Motor neuron (in vitro differentiated cells): ENCODE data around the gene SNRPA1. TPM values are rescaled to one million over a fixed set of nuclear protein-coding genes. Genes with fewer than 3 reads are reported as not detected.

ENCODE experiments used
- ATAC-seq, 8 experiments: fragments of 200-7000 bp; cut with Tn5 transposase; replicated peaks in 6 of 8; 2 replicates each; pipeline ENCODE4 v1.8.0; 2021; ENCODE audit warnings: mild to moderate bottlenecking in 8 of 8, moderate library complexity in 8 of 8
- H3K27ac ChIP-seq, 2 donors: fragments of 250-450 bp; sonication (Bioruptor Pico); 2 replicates each; pipeline ENCODE4 v1.9.0; 2021; ENCODE audit warnings: antibody characterized with exemption in 2 of 2, mild to moderate bottlenecking in 2 of 2, moderate library complexity in 1 of 2
- H3K4me1 ChIP-seq, 2 donors: fragments of 250-450 bp; sonication (Bioruptor Pico); replicated peaks in 1 of 2; 2 replicates each; pipeline ENCODE4 v1.6.1; 2021; ENCODE audit warnings: antibody characterized with exemption in 2 of 2, mild to moderate bottlenecking in 2 of 2, moderate library complexity in 1 of 2
- H3K4me3 ChIP-seq, 5 donors: fragments of 250-450 bp; sonication (Bioruptor Pico); 2 replicates each; pipeline ENCODE4 v1.9.0; 2021; ENCODE audit warnings: antibody characterized with exemption in 5 of 5, mild to moderate bottlenecking in 5 of 5, moderate library complexity in 4 of 5
- WGBS, 10 experiments: fragments of 450-650 bp; shearing (Covaris generic); methylation state at CpG; one replicate each; pipeline ENCODE4 v1.0.0; 2022; 5-methylcytosine and 5-hydroxymethylcytosine counted together
- in situ Hi-C, 9 experiments: fragments of 400-800 bp; cut with MboI; loops; one replicate each; pipeline ENCODE4 v1.15.0; 2021; ENCODE audit warnings: low sequenced_read_pairs in 9 of 9, low pct_unique_long_range_greater_than_20kb in 2 of 9; ENCODE audit not compliant: unreplicated experiment in 9 of 9
- total RNA-seq, 8 experiments: library from RNA; unstranded; fragments of 300-600 nt; gene quantifications; 2 replicates each; pipeline versions ENCODE4 v1.2.3 to v1.2.4, GENCODE V29; 2022

The SNRPA1 gene
- total RNA-seq, 8 experiments from 2014 or later, result 30.9 to 101 (median 68.4) TPM

DNA sequence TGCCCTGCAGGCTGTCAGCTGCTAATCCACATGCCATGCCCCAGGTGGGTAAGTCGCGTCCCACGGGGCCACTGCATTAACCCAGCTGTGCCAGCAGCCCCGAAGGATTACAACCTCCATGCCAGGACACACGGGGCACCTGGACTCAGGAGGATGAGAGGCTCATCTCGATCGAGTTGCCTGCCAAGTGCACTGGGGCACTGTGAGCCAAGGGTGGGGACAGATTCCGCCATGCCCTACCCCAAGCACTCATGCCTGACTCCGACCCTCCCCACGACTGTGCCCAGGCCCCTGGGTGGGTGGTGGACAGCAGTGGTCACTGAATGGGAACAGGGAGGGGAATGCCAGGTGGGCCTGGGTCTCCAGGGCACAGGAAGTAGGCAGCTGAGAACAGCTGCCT lies 20.7 kb upstream of the SNRPA1 start:
- H3K4me1 ChIP-seq, result peaks cover 0 to 10% of the 10 kb centered on the region in 2 donors
- H3K4me3 ChIP-seq, result no peak overlapping the region
- H3K27ac ChIP-seq, result no peak overlapping the region
- in situ Hi-C loops, result loop anchor here in 1 of 9 experiments (25.0 kb wide), 1 partner anchor 172 kb away; the partner anchor contains the start of gene PCSK6
- WGBS, 10 experiments, result 17 to 100% (median 100%) methylated on average over 1 of the region's 10 CpGs; no CpG with 5 or more reads in 7 of the 10 experiments
- no peak for ATAC-seq

DNA sequence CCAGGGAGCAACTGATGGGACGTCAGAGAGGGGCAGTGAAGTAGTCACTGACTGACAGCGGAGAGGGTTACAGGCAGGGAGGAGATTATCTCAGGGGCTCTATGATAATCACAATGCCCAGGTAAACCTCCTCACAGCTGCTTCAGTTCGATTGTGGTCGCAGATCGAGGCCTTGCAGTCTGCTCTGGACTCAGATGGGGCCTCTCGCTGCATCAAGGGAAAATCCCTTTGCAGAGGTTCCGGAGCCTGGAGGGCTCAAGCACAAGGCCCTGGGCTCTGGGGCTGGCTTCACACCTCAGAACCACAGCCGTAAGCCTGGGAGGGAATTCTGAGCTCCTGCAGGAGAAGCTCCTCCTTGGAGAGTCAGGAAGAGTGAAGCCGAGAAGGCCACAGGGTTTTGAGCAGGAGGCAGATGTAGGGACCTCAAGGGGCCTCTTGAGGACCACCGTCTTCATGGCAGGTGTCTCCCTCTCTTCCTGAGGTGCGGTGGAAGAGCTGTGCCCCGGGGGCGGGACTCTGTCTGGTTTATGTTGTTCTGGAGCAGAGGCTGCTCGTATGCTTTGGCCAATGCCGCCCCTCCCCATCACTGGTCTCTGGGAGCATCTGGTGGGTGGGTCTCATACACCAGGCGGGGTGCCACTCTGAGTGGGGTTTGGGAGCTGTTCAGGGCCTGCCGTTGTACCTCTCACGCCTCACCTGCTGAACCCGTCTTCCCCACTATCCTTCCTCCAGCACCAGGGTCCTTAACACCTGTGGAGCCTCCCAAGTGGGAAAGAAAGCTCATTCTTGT lies 19.5 kb upstream of the SNRPA1 start:
- WGBS, 10 experiments, result 17 to 100% (median 86%) methylated on average over 1 to 8 of the region's 19 CpGs; no CpG with 5 or more reads in 4 of the 10 experiments

DNA sequence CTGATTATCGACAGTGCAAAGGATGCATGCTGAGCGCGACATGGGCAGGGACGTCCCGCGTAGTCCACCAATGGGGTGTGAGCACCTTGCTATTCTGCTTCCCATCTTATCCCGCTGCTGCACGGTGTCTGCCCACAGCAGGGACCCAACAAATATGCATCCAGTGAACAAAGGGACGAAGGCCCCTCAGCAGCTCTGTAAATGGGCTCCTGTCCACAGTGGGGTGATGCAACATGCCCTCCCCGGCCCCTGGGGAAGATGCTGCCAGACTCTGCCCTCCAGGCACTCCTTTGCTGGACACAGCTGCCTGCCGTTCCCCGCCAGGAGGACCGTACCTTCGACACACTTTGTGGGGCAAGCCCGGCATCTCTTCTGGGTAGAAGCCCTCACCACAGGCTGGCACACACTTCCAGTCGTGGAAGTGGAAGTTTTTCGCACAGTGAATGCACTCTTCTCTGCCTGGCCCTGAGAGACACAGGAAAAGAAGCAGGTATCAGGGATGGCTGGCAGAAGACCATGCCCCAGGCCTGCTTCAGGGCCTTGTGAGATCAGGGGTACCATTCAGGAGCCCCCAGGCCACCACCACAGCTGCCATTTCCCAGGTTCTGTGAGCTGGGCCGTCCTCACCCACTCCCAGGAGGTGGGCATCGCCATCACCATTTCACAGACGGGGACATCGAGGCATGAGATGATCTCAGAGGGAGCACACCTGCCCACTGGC lies 18.2 kb upstream of the SNRPA1 start:
- no peak overlapping the region for H3K27ac ChIP-seq
- in situ Hi-C loops, result loop anchor here in 1 of 9 experiments (25.0 kb wide), 1 partner anchor 174 kb away; the partner anchor contains the start of gene PCSK6
- WGBS, 10 experiments, result 40 to 97% (median 80%) methylated on average over 2 to 14 of the region's 21 CpGs; no CpG with 5 or more reads in 2 of the 10 experiments
- H3K4me1 ChIP-seq, result no peaks in the 10 kb centered on the region
- no peak overlapping the region for H3K4me3 ChIP-seq
- no peak for ATAC-seq

More for the DNA sequence above, 19.5 kb upstream of the SNRPA1 start:
- in situ Hi-C loops, result loop anchor here in 1 of 9 experiments (25.0 kb wide), 1 partner anchor 173 kb away; the partner anchor contains the start of gene PCSK6
- Histone ChIP-seq H3K4me1 (peaks cover 0 to 10% of the 10 kb centered on the region in 2 donors), H3K4me3 (no peak overlapping the region), H3K27ac (no peak overlapping the region)
- no peak for ATAC-seq

DNA sequence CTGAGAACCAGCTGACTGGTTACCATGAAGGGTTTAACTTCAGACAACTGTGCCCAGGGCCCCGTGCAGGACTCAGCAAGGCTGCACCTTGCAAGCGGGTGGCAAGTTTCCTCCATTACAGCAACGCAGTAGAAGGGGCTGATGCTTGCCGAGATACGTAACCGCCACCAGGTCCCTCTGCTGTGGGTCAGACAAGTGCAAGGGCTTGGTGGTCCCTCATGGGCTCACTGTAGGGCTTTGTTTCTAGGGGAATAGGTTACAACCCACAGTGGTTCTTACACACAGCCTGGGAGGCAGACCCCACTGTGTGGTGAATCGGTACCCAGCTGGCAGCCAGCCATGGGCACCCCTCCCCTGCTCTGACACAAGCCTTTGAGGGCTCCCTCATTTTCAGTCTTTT lies 15.5 kb upstream of the SNRPA1 start:
- Histone ChIP-seq H3K4me1 (no peaks in the 10 kb centered on the region), H3K27ac (no peak overlapping the region), H3K4me3 (no peak overlapping the region)
- WGBS, 10 experiments, result 80 to 100% (median 92%) methylated on average over 1 to 4 of the region's 7 CpGs; no CpG with 5 or more reads in 5 of the 10 experiments
- no peak for ATAC-seq
- in situ Hi-C loops, result loop anchor here in 1 of 9 experiments (25.0 kb wide), 1 partner anchor 177 kb away; the partner anchor contains the start of gene PCSK6

DNA sequence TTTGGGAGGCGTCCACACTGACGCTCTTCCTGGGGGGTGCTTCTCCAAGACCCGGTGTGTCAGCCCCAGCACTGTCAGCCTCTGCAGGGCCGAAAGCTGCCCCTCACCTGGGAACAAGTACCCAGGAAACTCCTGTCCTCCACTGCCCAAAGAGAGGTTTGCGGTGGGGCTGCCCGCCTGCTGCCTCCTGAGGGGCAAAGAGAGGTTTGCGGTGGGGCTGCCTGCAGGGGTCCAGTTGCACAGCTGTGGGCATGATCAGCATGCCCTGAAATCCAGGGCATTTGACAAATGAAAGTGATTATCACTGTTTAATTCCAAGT lies 15.1 kb upstream of the SNRPA1 start:
- Histone ChIP-seq H3K4me3 (no peak overlapping the region), H3K27ac (no peak overlapping the region), H3K4me1 (no peaks in the 10 kb centered on the region)
- no peak for ATAC-seq
- WGBS, 10 experiments, result 100% methylated on average over 1 of the region's 7 CpGs; no CpG with 5 or more reads in 9 of the 10 experiments
- in situ Hi-C loops, result loop anchor here in 1 of 9 experiments (25.0 kb wide), 1 partner anchor 177 kb away; the partner anchor contains the start of gene PCSK6

DNA sequence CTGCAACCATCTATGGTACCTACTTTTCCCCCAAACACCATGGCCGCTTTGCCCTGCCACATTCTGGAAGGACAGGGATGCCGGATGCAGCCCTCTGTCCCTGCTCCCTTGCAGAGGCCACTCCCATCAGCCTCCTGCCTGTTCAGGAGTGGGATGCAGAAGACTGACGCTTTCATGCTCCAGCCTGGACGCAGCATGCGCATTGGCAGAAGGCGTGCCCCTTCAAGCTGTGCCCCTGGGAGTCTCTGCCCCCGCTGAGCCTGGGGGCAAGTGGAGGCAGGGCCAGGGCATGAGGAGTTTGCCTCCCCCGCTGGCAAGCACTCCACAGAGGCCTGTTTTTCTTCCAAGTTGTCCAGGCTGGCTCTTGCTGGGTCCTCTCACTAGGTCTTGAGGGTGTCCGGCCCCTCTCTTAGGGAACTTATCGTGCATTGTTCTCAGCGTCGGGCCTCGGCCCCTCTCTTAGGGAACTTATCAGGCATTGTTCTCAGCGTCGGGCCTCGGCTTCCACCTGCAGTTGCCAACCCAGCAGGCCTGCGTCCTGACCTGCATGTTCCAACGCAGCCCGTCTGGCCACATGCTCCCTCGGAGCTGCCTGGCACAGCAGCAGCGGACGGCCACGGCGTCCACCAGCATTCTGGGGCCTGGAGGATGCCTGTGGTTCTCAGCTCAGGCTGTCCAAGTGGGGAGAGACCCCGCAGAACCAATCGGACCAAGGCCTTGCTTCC lies 14.6 kb upstream of the SNRPA1 start:
- Histone ChIP-seq H3K4me1 (no peaks in the 10 kb centered on the region), H3K4me3 (no peak overlapping the region), H3K27ac (no peak overlapping the region)
- 49 to 83% (median 62%) methylated on average over 1 to 7 of the region's 26 CpGs; no CpG with 5 or more reads in 6 of the 10 experiments for WGBS, 10 experiments
- in situ Hi-C loops, result loop anchor here in 1 of 9 experiments (25.0 kb wide), 1 partner anchor 178 kb away; the partner anchor contains the start of gene PCSK6
- peak in 1 of 8 experiments; percentile 85 for ATAC-seq

DNA sequence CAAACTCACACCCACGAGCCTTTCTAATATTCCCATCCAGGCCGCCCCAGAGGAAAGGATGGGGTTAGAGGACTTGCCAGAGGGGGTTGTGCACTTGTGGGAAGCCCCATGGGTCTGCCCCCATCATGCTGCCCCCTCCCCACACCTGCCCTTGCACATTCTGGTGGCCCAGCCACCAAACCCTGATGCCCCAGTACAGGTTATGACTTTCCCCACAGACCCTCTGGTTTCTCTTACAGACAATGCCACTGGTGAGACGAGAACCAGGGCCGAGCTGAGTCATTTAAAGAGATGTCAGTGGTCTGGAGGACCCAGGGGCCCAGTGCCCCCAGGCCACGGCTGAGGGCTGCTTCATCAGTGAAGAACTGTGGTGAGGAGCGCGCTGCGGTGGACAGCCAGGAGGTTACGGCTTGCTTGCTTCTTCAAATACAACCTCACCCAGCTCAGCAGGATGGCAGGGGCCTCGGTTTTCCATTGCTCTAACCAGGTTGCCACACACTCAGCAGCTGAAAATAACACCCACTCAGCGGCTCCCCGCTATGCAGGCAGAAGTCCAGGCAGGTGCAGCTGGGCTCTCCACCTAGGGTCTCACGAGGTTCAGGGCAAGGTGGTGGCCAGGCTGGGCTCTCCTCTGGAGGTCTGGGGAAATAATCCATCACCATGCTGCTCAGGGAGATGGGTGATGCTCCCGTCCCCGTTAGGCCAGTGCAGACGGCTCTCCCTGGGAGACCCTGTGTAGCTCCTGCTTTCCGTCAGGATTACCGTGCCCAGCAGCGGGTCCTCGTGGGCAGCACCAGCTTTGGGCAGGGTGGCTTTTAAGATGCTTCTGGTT lies 13.8 kb upstream of the SNRPA1 start:
- 70 to 100% (median 81%) methylated on average over 1 to 5 of the region's 20 CpGs; no CpG with 5 or more reads in 6 of the 10 experiments for WGBS, 10 experiments
- no peak for ATAC-seq
- Histone ChIP-seq H3K27ac (no peak overlapping the region), H3K4me3 (no peak overlapping the region), H3K4me1 (no peaks in the 10 kb centered on the region)
- in situ Hi-C loops, result loop anchor here in 1 of 9 experiments (25.0 kb wide), 1 partner anchor 178 kb away; the partner anchor contains the start of gene PCSK6

DNA sequence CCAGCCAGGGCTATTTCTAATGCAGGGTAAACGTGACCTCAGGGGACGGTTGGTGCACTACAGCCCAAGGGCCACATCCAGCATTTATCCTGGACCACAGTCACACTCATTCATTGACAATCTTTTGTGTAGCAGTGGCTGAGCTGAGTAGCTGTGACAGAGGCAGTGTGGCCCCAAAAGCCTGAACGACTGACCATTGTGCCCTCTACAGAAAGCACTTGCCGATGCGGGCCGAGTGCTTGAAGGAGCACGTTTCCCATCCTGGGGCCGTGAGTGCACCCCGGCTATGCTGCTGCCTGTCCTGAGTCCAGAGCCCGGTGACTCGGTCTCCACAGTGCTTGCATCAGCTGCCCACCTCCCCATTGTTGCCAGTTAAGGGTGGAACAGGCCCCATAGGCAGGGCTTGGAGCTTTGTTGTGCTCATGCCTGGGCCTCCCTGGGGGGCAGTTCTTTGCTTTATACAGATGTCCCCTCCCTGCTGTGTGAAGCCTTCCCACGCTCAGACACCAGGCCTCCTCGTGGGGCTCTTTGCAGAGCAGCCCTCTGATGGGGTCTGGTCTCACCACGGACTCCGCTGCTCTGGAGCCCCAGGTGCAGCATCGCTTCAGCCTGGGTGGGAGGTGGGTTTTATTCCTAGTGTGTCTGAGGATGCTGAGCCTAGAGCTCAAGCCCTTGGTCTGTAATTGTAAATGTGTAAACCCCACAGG lies 13.0 kb upstream of the SNRPA1 start:
- Histone ChIP-seq H3K27ac (no peak overlapping the region), H3K4me1 (no peaks in the 10 kb centered on the region), H3K4me3 (no peak overlapping the region)
- 0 to 80% (median 60%) methylated on average over 1 to 7 of the region's 16 CpGs; no CpG with 5 or more reads in 5 of the 10 experiments for WGBS, 10 experiments
- ATAC-seq, result peak in 5 of 8 experiments; percentile 17 to 49 (median 47)
- in situ Hi-C loops, result loop anchor here in 1 of 9 experiments (25.0 kb wide), 1 partner anchor 179 kb away; the partner anchor contains the start of gene PCSK6

DNA sequence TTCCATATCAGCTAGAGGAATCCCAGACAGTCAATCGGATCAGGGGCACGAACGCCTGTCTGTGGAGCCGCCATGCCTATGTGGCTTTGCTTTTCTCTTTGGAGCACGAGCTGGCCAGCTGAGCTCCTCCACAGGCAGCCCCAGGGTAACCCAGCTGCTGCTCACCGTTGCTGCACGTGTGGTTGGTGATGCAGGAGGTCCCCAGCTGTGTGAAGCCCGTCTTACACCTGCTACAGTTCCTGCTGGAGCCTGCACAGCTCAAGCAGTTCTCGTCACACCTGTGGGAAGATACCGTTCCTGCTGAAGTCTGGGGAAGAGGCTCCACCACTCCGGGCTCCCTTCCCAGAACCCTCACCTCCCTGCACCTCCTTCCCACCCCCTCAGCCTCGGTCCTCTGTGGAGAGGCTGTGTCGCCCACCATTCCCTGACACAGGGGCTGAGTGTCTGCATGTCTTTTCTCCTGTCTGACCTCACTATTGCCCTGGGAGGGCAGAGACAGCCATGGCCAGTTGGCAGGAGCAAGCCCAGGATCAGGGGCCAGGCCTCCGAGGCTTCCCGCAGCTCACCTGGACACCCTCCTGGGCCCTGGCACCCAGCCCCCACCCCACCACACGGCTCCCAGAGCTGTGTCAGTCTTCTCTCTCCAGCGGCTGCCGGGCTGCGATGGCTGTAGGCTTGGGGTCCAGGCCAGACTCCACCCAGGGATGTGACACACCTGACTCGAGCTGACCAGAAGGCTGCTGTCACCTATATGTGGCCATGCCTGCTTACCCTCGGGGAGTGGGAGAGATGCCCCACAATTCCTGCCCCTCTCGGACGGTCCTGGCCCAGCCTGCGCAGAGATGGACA lies 12.2 kb upstream of the SNRPA1 start:
- in situ Hi-C loops, result loop anchor here in 1 of 9 experiments (25.0 kb wide), 1 partner anchor 180 kb away; the partner anchor contains the start of gene PCSK6
- H3K4me3 ChIP-seq, result no peak overlapping the region
- ATAC-seq, result peak in 2 of 8 experiments; percentile 20 to 28
- no peak overlapping the region for H3K27ac ChIP-seq
- H3K4me1 ChIP-seq, result no peaks in the 10 kb centered on the region
- 15 to 76% methylated on average over 4 to 9 of the region's 24 CpGs; no CpG with 5 or more reads in 8 of the 10 experiments for WGBS, 10 experiments

DNA sequence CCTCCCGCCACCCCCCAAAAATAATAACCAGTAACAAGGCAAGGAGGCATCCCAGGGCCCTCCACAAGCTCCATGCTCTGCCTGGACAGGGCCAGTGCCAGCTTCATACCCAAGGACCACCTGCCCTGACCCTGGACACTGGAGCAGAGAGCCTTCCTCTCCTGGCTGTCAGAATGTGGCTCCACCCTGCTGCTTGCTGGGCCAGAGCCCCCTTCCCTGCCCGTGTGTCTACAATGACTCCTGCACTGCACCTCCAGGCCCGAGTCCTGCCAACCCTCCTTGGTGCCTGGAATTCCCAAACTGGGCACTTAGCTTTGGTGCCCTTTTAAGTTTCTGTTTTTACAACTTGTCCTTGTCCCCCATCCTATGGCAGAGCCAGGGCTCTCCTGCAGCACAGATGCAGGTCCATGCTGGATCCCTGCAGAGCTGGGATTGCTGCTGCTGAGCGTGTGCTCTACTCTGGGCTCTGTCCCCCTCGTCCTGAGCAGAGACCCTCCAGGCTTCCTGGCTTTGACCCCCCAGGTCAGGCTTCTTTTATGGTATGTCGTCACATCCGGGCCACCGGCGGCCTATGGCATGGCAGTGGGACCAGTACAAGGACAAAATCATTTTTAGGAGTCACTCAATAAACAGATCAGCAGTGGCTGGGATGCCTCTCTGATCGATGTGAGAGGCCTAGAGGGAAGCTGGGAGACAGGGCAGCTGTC lies 11.4 kb upstream of the SNRPA1 start:
- Histone ChIP-seq H3K27ac (no peak overlapping the region), H3K4me3 (no peak overlapping the region), H3K4me1 (no peaks in the 10 kb centered on the region)
- no peak for ATAC-seq
- in situ Hi-C loops, result loop anchor here in 1 of 9 experiments (25.0 kb wide), 1 partner anchor 181 kb away; the partner anchor contains the start of gene PCSK6
- 33 to 98% (median 61%) methylated on average over 1 to 5 of the region's 10 CpGs; no CpG with 5 or more reads in 4 of the 10 experiments for WGBS, 10 experiments
